ENCODE results near the gene ARHGEF17.

Gene ARHGEF17

DNA sequence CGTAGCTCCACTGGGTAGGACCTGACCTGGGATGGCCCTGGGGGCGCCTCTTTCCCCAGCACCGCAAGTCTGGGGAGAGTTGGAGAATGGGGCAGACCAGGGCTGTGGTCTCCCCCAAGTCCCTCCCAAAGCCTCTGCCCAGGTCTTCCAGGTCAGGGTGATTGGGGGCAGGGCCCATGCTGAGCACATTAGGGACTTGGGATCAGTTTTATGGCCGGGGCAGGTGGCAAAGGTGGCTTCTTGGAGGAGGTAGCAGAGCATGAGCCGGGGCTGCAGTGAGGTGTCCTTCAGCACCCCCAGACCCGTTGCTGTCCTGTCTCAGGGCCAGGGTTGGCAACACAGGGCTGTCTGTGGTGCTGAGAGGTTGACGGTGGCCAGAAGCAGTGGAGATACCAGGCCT, 74.1 kb downstream of the ARHGEF17 start:
- H3K27ac ChIP-seq = no peak overlapping the region
- TF ChIP-seq ZFX (IDR thresholded peaks at IDR 0.05) = no peak

DNA sequence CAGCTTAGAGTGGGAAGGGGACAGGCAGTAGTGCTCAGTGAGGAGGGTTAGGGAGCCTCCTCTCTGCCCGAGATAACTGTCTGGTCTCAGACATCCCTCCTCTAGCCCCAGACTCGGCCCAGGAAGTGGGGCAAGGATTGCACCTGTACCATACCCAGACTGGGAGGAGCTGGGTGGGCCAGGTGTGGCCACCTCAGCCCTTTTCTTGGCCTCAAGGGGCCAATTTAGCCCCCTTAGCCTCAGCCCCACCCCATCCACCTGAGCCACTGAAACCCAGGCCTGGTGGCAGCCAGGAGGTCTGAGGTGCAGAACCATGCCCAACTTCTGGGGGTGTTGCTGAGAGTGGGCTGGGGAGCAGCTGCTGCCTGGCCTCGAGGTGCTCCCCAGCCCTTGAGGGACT, 74.7 kb downstream of the ARHGEF17 start:
- no peak overlapping the region for H3K27ac ChIP-seq
- TF ChIP-seq ZFX (IDR thresholded peaks at IDR 0.05) = no peak
- TF ChIP-seq, protein P1, sequence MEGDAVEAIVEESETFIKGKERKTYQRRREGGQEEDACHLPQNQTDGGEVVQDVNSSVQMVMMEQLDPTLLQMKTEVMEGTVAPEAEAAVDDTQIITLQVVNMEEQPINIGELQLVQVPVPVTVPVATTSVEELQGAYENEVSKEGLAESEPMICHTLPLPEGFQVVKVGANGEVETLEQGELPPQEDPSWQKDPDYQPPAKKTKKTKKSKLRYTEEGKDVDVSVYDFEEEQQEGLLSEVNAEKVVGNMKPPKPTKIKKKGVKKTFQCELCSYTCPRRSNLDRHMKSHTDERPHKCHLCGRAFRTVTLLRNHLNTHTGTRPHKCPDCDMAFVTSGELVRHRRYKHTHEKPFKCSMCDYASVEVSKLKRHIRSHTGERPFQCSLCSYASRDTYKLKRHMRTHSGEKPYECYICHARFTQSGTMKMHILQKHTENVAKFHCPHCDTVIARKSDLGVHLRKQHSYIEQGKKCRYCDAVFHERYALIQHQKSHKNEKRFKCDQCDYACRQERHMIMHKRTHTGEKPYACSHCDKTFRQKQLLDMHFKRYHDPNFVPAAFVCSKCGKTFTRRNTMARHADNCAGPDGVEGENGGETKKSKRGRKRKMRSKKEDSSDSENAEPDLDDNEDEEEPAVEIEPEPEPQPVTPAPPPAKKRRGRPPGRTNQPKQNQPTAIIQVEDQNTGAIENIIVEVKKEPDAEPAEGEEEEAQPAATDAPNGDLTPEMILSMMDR (conservative IDR thresholded peaks at IDR 0.05) = no peak

DNA sequence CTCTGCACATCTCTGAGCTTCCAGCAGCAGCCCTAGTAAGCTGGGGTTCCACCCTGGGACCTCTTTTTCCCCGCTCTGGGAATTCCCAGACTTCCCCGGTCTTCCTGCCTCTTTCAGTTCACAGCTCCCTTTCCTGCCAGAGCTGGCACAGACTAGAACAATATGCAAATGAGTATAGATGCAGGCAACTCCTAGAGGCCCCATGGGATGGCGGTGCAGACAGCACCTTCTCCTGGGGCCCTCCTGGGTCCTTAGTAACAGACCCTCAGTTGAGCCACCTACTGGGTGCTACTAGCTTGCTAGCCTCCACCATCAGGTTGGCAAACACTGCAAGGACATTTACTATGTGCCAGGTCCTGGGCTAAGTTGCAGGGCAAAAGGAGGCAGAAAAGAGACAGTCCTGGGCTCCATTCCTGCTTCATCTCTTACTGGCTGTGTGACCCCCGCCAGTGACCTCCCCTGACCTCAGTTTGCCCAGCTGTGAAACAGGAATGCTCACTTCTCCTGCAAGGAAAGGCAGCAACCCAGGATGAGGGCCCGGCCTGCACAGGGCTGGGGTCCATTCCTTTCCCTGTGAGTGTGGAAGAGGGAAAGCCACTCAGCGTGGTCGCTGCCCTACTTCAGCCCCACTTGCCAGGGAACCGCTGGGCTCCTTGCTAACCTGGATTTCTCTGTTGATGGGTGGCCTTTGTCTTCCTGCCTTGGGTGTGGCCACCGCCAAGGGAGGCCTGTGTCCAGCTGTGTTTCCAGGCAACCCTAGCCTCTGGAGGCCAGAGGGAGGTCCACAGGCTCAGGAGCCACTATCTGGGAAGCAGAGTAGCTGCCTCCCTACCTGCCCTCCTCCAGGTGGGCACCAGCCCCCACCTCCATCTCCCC, 75.4 kb downstream of the ARHGEF17 start:
- no peak overlapping the region for H3K27ac ChIP-seq
- no peak for TF ChIP-seq ZFX (IDR thresholded peaks at IDR 0.05)
- TF ChIP-seq, protein P1 (conservative IDR thresholded peaks at IDR 0.05) = no peak

DNA sequence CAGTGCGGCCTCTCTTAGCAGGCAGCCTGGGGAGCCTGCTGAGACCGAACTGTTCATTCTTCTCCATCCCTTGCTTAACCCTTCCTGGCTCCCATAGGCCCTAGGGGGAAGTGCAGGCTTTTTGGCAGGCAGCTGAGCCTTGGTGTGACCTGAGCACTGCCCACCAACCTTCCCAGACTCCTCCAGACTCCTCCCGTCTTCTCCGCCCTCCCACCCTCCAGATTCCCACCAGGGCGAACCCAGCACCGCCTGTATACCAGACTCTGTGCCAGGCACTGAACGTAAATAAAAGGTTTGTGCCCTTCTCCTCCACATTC, 76.0 kb downstream of the ARHGEF17 start:
- no peak for TF ChIP-seq ZFX (IDR thresholded peaks at IDR 0.05)
- TF ChIP-seq, protein P1 (conservative IDR thresholded peaks at IDR 0.05) = no peak
- H3K27ac ChIP-seq = no peak overlapping the region

DNA sequence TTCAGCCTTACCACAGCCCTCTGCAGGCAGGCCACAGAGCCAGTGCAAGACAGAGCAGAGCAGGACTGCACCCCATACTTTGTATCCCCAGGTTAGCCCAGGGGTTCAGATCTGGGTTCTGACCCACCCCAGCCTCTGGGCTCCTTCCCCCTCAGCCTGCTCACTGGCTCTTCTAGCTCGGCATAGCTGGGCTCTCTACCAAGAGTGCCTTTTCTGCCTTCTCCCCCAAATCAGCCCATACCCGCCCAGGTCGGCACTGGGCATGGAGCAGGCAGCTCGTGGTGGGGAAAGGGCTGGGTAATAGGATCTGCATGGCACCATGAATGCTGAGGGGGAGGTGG, 76.4 kb downstream of the ARHGEF17 start:
- no peak for TF ChIP-seq ZFX (IDR thresholded peaks at IDR 0.05)
- TF ChIP-seq, protein P1 (conservative IDR thresholded peaks at IDR 0.05) = no peak
- H3K27ac ChIP-seq = no peak overlapping the region

DNA sequence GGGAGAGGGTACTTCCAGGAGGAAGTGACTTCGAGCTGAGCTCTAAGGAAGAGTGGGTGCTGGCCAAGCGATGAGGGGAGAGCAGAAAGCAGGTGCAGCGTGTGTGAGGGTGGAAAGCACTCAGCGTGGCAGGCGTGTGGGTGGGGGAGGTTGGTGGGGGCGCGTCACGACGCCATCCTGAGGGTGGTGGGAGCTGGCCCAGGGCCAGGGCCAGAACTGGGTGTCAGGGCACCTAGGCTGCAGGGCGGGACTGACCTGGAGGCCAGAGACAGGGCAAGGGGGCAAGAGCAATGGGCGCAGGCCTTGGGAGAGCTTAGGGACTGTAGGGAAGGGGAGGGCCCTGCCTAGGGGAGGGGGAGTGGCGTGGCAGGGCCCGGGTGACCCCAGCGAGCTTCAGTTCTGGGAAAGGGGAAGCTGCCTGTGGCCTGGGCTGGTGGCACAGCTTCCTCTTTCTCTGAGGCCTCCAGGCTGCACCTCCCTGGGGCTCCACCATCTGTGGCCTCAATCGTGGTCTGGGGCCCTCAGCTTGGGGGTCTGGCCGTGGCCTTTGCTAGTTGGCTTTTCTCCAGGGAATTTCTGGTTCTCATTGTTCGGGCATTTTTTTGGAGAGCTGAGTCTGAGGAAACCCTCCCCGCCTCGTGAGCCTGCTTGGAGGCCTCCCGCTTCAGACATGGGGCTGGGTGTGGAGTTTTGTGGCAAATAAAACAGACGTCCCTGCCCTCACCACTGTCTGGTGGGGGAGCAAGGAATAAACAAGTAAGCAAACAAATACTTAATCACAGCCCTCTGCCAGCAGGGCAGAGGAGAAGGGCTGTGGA, 77.0 kb downstream of the ARHGEF17 start:
- H3K27ac ChIP-seq = no peak overlapping the region

DNA sequence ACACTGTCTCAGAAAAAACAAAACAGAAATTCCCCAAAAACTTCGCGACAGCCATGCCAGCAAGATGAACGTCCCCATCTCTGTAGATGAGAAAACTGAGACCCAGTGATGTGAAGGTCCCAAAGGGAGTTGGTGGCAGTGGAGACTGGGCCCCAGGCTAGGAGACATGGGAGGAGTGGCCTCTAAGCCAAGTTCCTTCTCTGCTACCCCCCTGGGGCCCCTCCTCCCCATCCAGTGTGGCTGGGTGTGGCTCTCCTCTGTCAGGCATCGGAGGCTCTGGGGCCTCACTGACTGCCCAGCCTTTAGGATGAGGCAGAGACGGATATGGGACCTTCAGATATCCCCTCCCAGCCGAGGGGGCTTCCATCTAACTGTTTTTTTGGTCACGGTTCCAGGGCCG, 77.9 kb downstream of the ARHGEF17 start:
- TF ChIP-seq, protein P1 (conservative IDR thresholded peaks at IDR 0.05) = no peak
- TF ChIP-seq ZFX (IDR thresholded peaks at IDR 0.05) = no peak
- no peak overlapping the region for H3K27ac ChIP-seq

More for the DNA sequence above, 77.0 kb downstream of the ARHGEF17 start:
- TF ChIP-seq ZFX (IDR thresholded peaks at IDR 0.05) = no peak
- TF ChIP-seq, protein P1 (conservative IDR thresholded peaks at IDR 0.05) = no peak

Measured in C4-2B (cell line).